Mucosa of rectum (tissue), 2 donors: ENCODE results near the gene CFAP410.

ENCODE experiments used
- H3K27ac ChIP-seq, 2 donors: one replicate each; pipeline ENCODE4 v1.7.0; 2013; ENCODE audit warnings: inconsistent platforms in 2 of 2, low read depth in 2 of 2, low read length in 2 of 2
- H3K27me3 ChIP-seq, 2 donors: one replicate each; pipeline ENCODE4 v1.7.0; 2013; ENCODE audit warnings: low read length in 2 of 2; ENCODE audit not compliant: control insufficient read depth in 2 of 2, insufficient read depth in 2 of 2
- H3K36me3 ChIP-seq, 2 donors: one replicate each; pipeline ENCODE4 v1.7.0; 2013; ENCODE audit warnings: low read length in 2 of 2; ENCODE audit not compliant: control insufficient read depth in 2 of 2, insufficient read depth in 2 of 2
- H3K4me1 ChIP-seq, 2 donors: one replicate each; pipeline ENCODE4 v1.7.0; 2013; ENCODE audit warnings: low read length in 2 of 2, mild to moderate bottlenecking in 1 of 2; ENCODE audit not compliant: control insufficient read depth in 2 of 2, insufficient read depth in 2 of 2
- H3K4me3 ChIP-seq, 2 donors: one replicate each; pipeline ENCODE4 v1.7.0; 2013; ENCODE audit warnings: low read length in 2 of 2
- H3K9ac ChIP-seq, 2 donors: one replicate each; pipeline ENCODE4 v1.7.0; 2013; ENCODE audit warnings: low read length in 2 of 2, low read depth in 1 of 2, mild to moderate bottlenecking in 1 of 2
- H3K9me3 ChIP-seq, 2 donors: one replicate each; pipeline ENCODE4 v1.7.0; 2013; ENCODE audit warnings: low read length in 2 of 2; ENCODE audit not compliant: control insufficient read depth in 2 of 2
- donor health status: healthy.
- donor health status: Normal muscosa, but diverticular disease.

The CFAP410 gene

GRCh38 chr21:44337941-44338895, 972 bp downstream of the CFAP410 start:
- peaks cover 0 to 8% of the 10 kb centered on the region in 2 donors for H3K36me3 ChIP-seq
- no peaks in the 10 kb centered on the region for H3K9me3 ChIP-seq
- peak overlapping the region in 1 of 2 donors; percentile 21 for H3K9ac ChIP-seq
- peak overlapping the region; percentile 73 to 86 for H3K27ac ChIP-seq
- peaks cover 5 to 12% of the 10 kb centered on the region in 2 donors for H3K4me1 ChIP-seq
- peak overlapping the region; percentile 52 to 65 for H3K4me3 ChIP-seq
- H3K27me3 ChIP-seq: no peaks in the 10 kb centered on the region

GRCh38 chr21:44337449-44337848, 1.7 kb downstream of the CFAP410 start:
- Histone ChIP-seq H3K9ac (no peak overlapping the region), H3K4me3 (no peak overlapping the region), H3K4me1 (peaks cover 5 to 12% of the 10 kb centered on the region in 2 donors), H3K27me3 (no peaks in the 10 kb centered on the region), H3K36me3 (peaks cover 0 to 8% of the 10 kb centered on the region in 2 donors), H3K27ac (no peak overlapping the region), H3K9me3 (no peaks in the 10 kb centered on the region)

GRCh38 chr21:44335266-44336059, 3.7 kb downstream of the CFAP410 start:
- Histone ChIP-seq H3K9ac (no peak overlapping the region), H3K9me3 (no peaks in the 10 kb centered on the region), H3K27ac (no peak overlapping the region), H3K27me3 (no peaks in the 10 kb centered on the region), H3K4me3 (no peak overlapping the region), H3K4me1 (peaks cover 5 to 12% of the 10 kb centered on the region in 2 donors), H3K36me3 (peaks cover 0 to 14% of the 10 kb centered on the region in 2 donors)

GRCh38 chr21:44334329-44335030, 4.7 kb downstream of the CFAP410 start:
- no peak overlapping the region for H3K27ac ChIP-seq
- H3K4me3 ChIP-seq: no peak overlapping the region
- H3K27me3 ChIP-seq: no peaks in the 10 kb centered on the region
- H3K9ac ChIP-seq: no peak overlapping the region
- peaks cover 0 to 5% of the 10 kb centered on the region in 2 donors for H3K4me1 ChIP-seq
- peaks cover 0 to 14% of the 10 kb centered on the region in 2 donors for H3K36me3 ChIP-seq
- H3K9me3 ChIP-seq: no peaks in the 10 kb centered on the region

GRCh38 chr21:44333509-44334328, 5.5 kb downstream of the CFAP410 start:
- no peak overlapping the region for H3K4me3 ChIP-seq
- H3K4me1 ChIP-seq: peaks cover 0 to 5% of the 10 kb centered on the region in 2 donors
- no peak overlapping the region for H3K27ac ChIP-seq
- no peaks in the 10 kb centered on the region for H3K9me3 ChIP-seq
- peaks cover 0 to 14% of the 10 kb centered on the region in 2 donors for H3K36me3 ChIP-seq
- no peak overlapping the region for H3K9ac ChIP-seq
- no peaks in the 10 kb centered on the region for H3K27me3 ChIP-seq

- Histone ChIP-seq H3K4me3 (no peak overlapping the region), H3K27me3 (no peaks in the 10 kb centered on the region), H3K9ac (no peak overlapping the region), H3K27ac (no peak overlapping the region), H3K9me3 (no peaks in the 10 kb centered on the region), H3K36me3 (peaks cover 0 to 14% of the 10 kb centered on the region in 2 donors), H3K4me1 (peaks cover 0 to 1% of the 10 kb centered on the region in 2 donors)
Observed at GRCh38 chr21:44332965-44333364, 6.2 kb downstream of the CFAP410 start.

- H3K27ac ChIP-seq: no peak overlapping the region
- peaks cover 0 to 14% of the 10 kb centered on the region in 2 donors for H3K36me3 ChIP-seq
- H3K4me3 ChIP-seq: no peak overlapping the region
- no peaks in the 10 kb centered on the region for H3K27me3 ChIP-seq
- H3K9me3 ChIP-seq: no peaks in the 10 kb centered on the region
- H3K9ac ChIP-seq: no peak overlapping the region
- H3K4me1 ChIP-seq: no peaks in the 10 kb centered on the region
Observed at GRCh38 chr21:44332383-44332782, 6.8 kb downstream of the CFAP410 start.

GRCh38 chr21:44331650-44332307, 7.4 kb downstream of the CFAP410 start:
- H3K27me3 ChIP-seq: no peaks in the 10 kb centered on the region
- H3K27ac ChIP-seq: no peak overlapping the region
- H3K4me3 ChIP-seq: no peak overlapping the region
- H3K36me3 ChIP-seq: peaks cover 0 to 14% of the 10 kb centered on the region in 2 donors
- no peak overlapping the region for H3K9ac ChIP-seq
- no peaks in the 10 kb centered on the region for H3K4me1 ChIP-seq
- no peaks in the 10 kb centered on the region for H3K9me3 ChIP-seq

GRCh38 chr21:44331209-44331608, 8.0 kb downstream of the CFAP410 start:
- peaks cover under 1 to 9% of the 10 kb centered on the region in 2 donors for H3K36me3 ChIP-seq
- H3K4me1 ChIP-seq: no peaks in the 10 kb centered on the region
- H3K27me3 ChIP-seq: no peaks in the 10 kb centered on the region
- no peak overlapping the region for H3K27ac ChIP-seq
- no peaks in the 10 kb centered on the region for H3K9me3 ChIP-seq
- no peak overlapping the region for H3K4me3 ChIP-seq
- H3K9ac ChIP-seq: no peak overlapping the region
